CD14-positive monocyte (primary cell): Measurements from ENCODE around the gene POGZ. TPM values are rescaled to one million over a fixed set of nuclear protein-coding genes. Genes with fewer than 3 reads are reported as not detected.

Experiments
- DNase-seq, 3 donors: peaks; one replicate each; pipeline ENCODE4 v3.0.0-alpha.2; 2011 to 2022
- H2AFZ ChIP-seq: 2 replicates; pipeline ENCODE4 v1.6.0; 2012; ENCODE audit warnings: mild to moderate bottlenecking, low read depth, low read length, inconsistent platforms; ENCODE audit not compliant: insufficient read depth, poor library complexity, severe bottlenecking
- H3K27ac ChIP-seq, 2 donors: 1 replicate in 1 of 2; 2 replicates in 1 of 2; pipeline ENCODE4 v1.5.1; 2012 to 2013; ENCODE audit warnings: low read length in 2 of 2, control low read depth in 1 of 2, inconsistent platforms in 1 of 2, low read depth in 1 of 2, mild to moderate bottlenecking in 1 of 2
- H3K27me3 ChIP-seq, 2 donors: one replicate each; pipeline versions ENCODE4 v1.6.0 to v1.6.1; 2011 to 2013; ENCODE audit warnings: low read length in 2 of 2; ENCODE audit not compliant: control insufficient read depth in 2 of 2, insufficient read depth in 2 of 2
- H3K36me3 ChIP-seq, 2 donors: replicated peaks in 1 of 2; 1 replicate in 1 of 2; 2 replicates in 1 of 2; pipeline versions ENCODE4 v1.5.1 to v1.6.1; 2012 to 2013; ENCODE audit warnings: low read length in 2 of 2, control low read depth in 1 of 2, inconsistent platforms in 1 of 2, mild to moderate bottlenecking in 1 of 2; ENCODE audit not compliant: insufficient read depth in 2 of 2, control insufficient read depth in 1 of 2
- H3K4me1 ChIP-seq, 2 donors: 1 replicate in 1 of 2; 2 replicates in 1 of 2; pipeline versions ENCODE4 v1.5.1 to v1.6.1; 2012 to 2013; ENCODE audit warnings: low read length in 2 of 2, control low read depth in 1 of 2, inconsistent platforms in 1 of 2, mild to moderate bottlenecking in 1 of 2, moderate library complexity in 1 of 2; ENCODE audit not compliant: insufficient read depth in 2 of 2, control insufficient read depth in 1 of 2
- H3K4me2 ChIP-seq: replicated peaks from 2 replicates; pipeline ENCODE3; 2012; ENCODE audit warnings: low read length, moderate library complexity, mild to moderate bottlenecking; ENCODE audit not compliant: poor library complexity, severe bottlenecking; ENCODE audit errors: extremely low read depth
- H3K4me3 ChIP-seq, 3 experiments: fragments of 200-600 bp in 1 of 3; sonication (generic) in 1 of 3; replicated peaks in 1 of 3; 1 replicate in 2 of 3; 2 replicates in 1 of 3; pipeline ENCODE4 v1.5.1; 2011 to 2013; ENCODE audit warnings: low read length in 3 of 3, mild to moderate bottlenecking in 3 of 3, control low read depth in 2 of 3, low read depth in 2 of 3, inconsistent platforms in 1 of 3, moderate library complexity in 1 of 3
- H3K79me2 ChIP-seq: 2 replicates; pipeline ENCODE4 v1.6.0; 2012; ENCODE audit warnings: mild to moderate bottlenecking, control low read depth, inconsistent platforms, low read length, moderate library complexity; ENCODE audit not compliant: insufficient read depth
- H3K9ac ChIP-seq: 2 replicates; pipeline ENCODE4 v1.6.0; 2017; ENCODE audit warnings: low read length, mild to moderate bottlenecking; ENCODE audit not compliant: insufficient read depth, poor library complexity, severe bottlenecking
- H3K9me3 ChIP-seq, 2 donors: replicated peaks in 1 of 2; 1 replicate in 1 of 2; 2 replicates in 1 of 2; pipeline versions ENCODE4 v1.5.1 to v1.6.1; 2012 to 2013; ENCODE audit warnings: low read length in 2 of 2, control low read depth in 1 of 2; ENCODE audit not compliant: control insufficient read depth in 1 of 2, insufficient read depth in 1 of 2
- H4K20me1 ChIP-seq: 2 replicates; pipeline ENCODE4 v1.6.0; 2012; ENCODE audit warnings: mild to moderate bottlenecking, low read length, control low read depth, moderate library complexity; ENCODE audit not compliant: insufficient read depth
- H3K27ac Mint-ChIP-seq, 7 donors: one replicate each; pipeline ENCODE4 v1.8.0; 2020; ENCODE audit warnings: mild to moderate bottlenecking in 7 of 7, mixed read lengths in 7 of 7, moderate library complexity in 6 of 7, inconsistent platforms in 2 of 7
- H3K27me3 Mint-ChIP-seq, 3 donors: one replicate each; pipeline ENCODE4 v1.8.0; 2021 to 2022; ENCODE audit warnings: low read depth in 3 of 3, mild to moderate bottlenecking in 3 of 3, mixed read lengths in 3 of 3, moderate library complexity in 3 of 3, inconsistent platforms in 1 of 3
- H3K36me3 Mint-ChIP-seq, 2 donors: one replicate each; pipeline ENCODE4 v1.8.0; 2020; ENCODE audit warnings: mixed read lengths in 2 of 2, inconsistent platforms in 1 of 2, mild to moderate bottlenecking in 1 of 2
- H3K4me1 Mint-ChIP-seq: one replicate; pipeline ENCODE4 v1.8.0; 2020; ENCODE audit warnings: mild to moderate bottlenecking, mixed read lengths
- H3K4me3 Mint-ChIP-seq, 2 donors: one replicate each; pipeline ENCODE4 v1.8.0; 2020; ENCODE audit warnings: mild to moderate bottlenecking in 2 of 2, mixed read lengths in 2 of 2, moderate library complexity in 1 of 2
- H3K9me3 Mint-ChIP-seq, 7 donors: one replicate each; pipeline ENCODE4 v1.8.0; 2020 to 2022; ENCODE audit warnings: mixed read lengths in 7 of 7, mild to moderate bottlenecking in 6 of 7, moderate library complexity in 6 of 7, inconsistent platforms in 2 of 7
- CTCF ChIP-seq: fragments of 200-600 bp; IDR thresholded peaks from one replicate; pipeline ENCODE4 v1.8.0; 2022; ENCODE audit warnings: antibody characterized with exemption, mild to moderate bottlenecking
- WGBS: methylation state at CpG from one replicate; pipeline ENCODE4 v1.1.5; 2013; ENCODE audit warnings: missing lambda C conversion rate; ENCODE audit not compliant: insufficient coverage; 5-methylcytosine and 5-hydroxymethylcytosine counted together
- intact Hi-C, 2 donors: fragments of 100-400 bp; cut with micrococcal nuclease; formaldehyde crosslinking; loops; one replicate each; pipeline versions ENCODE4 v1.15.0 to v1.15.1; 2023
- polyA plus RNA-seq, 3 donors: library from polyadenylated mRNA; depleted of rRNA in 1 of 3; unstranded in 2 of 3; stranded (reverse) in 1 of 3; fragments of 300-500 nt in 2 of 3; fragments of >200 nt in 1 of 3; fragmentation: Illumina TruSeq in 2 of 3; gene quantifications; 1 replicate in 2 of 3; 2 replicates in 1 of 3; pipeline ENCODE4 v1.2.3, GENCODE V29; 2012 to 2021

The POGZ gene
- polyA plus RNA-seq, 3 donors = 0.75 to 41.7 (median 1.8) TPM

GRCh38 chr1:151406176-151406575 lies 53.1 kb downstream of the POGZ start:
- WGBS = 94% methylated on average over 2 of the region's 8 CpGs
- H2AFZ ChIP-seq = no peak overlapping the region
- no peaks in the 10 kb centered on the region for H3K9me3 ChIP-seq
- H3K36me3 Mint-ChIP-seq = peaks cover 90 to 99% of the 10 kb centered on the region in 2 donors
- H3K36me3 ChIP-seq = peaks cover 82 to 100% of the 10 kb centered on the region in 2 donors
- no peak overlapping the region for H3K9ac ChIP-seq
- DNase-seq = no peak
- H3K4me2 ChIP-seq = no peak overlapping the region
- no peak for TF ChIP-seq CTCF
- H4K20me1 ChIP-seq = peaks cover 9% of the 10 kb centered on the region
- H3K4me3 ChIP-seq = no peak overlapping the region
- H3K4me3 Mint-ChIP-seq = no peak overlapping the region
- peaks cover under 1% of the 10 kb centered on the region for H3K79me2 ChIP-seq
- no peaks in the 10 kb centered on the region for H3K9me3 Mint-ChIP-seq
- H3K27ac Mint-ChIP-seq = peak overlapping the region in 3 of 7 donors; percentile 38 to 74 (median 56)
- intact Hi-C loops = loop anchor here in 1 of 2 donors (10.0 kb wide), 1 partner anchor 211 kb away; the partner anchor contains the start of genes PIP5K1A and VPS72
- no peaks in the 10 kb centered on the region for H3K27me3 ChIP-seq
- no peaks in the 10 kb centered on the region for H3K4me1 ChIP-seq
- H3K27me3 Mint-ChIP-seq = peaks cover 0 to 1% (median 0%) of the 10 kb centered on the region in 3 donors
- no peaks in the 10 kb centered on the region for H3K4me1 Mint-ChIP-seq
- peak overlapping the region in 1 of 2 donors; percentile 33 for H3K27ac ChIP-seq

- DNase-seq = no peak
- Histone ChIP-seq H3K9ac (no peak overlapping the region), H3K36me3 (peaks cover 81 to 99% of the 10 kb centered on the region in 2 donors), H3K4me1 (peaks cover 4 to 5% of the 10 kb centered on the region in 2 donors), H3K4me2 (no peak overlapping the region), H2AFZ (no peak overlapping the region), H3K9me3 (no peaks in the 10 kb centered on the region), H3K27me3 (no peaks in the 10 kb centered on the region), H3K4me3 (no peak overlapping the region), H3K79me2 (peaks cover 8% of the 10 kb centered on the region), H4K20me1 (peaks cover 9% of the 10 kb centered on the region), H3K27ac (peak overlapping the region in 1 of 2 donors; percentile 33)
- Mint-ChIP-seq H3K4me3 (no peak overlapping the region), H3K9me3 (no peaks in the 10 kb centered on the region), H3K27ac (peak overlapping the region in 5 of 7 donors; percentile 5 to 41 (median 22)), H3K27me3 (peaks cover 0 to 1% (median 0%) of the 10 kb centered on the region in 3 donors), H3K4me1 (peaks cover 7% of the 10 kb centered on the region), H3K36me3 (peaks cover 90 to 99% of the 10 kb centered on the region in 2 donors)
- TF ChIP-seq CTCF = no peak
- 86% methylated on average over 10 of the region's 13 CpGs for WGBS
- intact Hi-C loops = loop anchor here in 1 of 2 donors (10.0 kb wide), 1 partner anchor 211 kb away; the partner anchor contains the start of genes PIP5K1A and VPS72
These were observed 53.9 kb downstream of the POGZ start for GRCh38 chr1:151405187-151405951.
